Activated T-helper 1 cell treated with anti-CD3 and anti-CD28 coated beads, Interleukin-12 subunit alpha, Interleukin-12 subunit beta, Interleukin-2, Interleukin-4 antibody, amounts not matched to agents 30 ng/mL and 10 ng/mL and 1 ng/mL, durations not matched to agents 14 hours and 24 hours and 36 hours (primary cell): Measurements from ENCODE around the gene BHLHA9. TPM values are rescaled to one million over a fixed set of nuclear protein-coding genes. Genes with fewer than 3 reads are reported as not detected.

Experiments used
- DNase-seq: peaks from one replicate; pipeline ENCODE4 v3.0.0; 2021; ENCODE audit warnings: low spot score
- H3K27ac Mint-ChIP-seq: one replicate; pipeline ENCODE4 v1.8.0; 2021; ENCODE audit warnings: mild to moderate bottlenecking, mixed read lengths
- H3K27me3 Mint-ChIP-seq: one replicate; pipeline ENCODE4 v1.8.0; 2022; ENCODE audit warnings: mild to moderate bottlenecking, moderate library complexity, mixed read lengths; ENCODE audit not compliant: insufficient read depth
- H3K36me3 Mint-ChIP-seq: one replicate; pipeline ENCODE4 v1.8.0; 2021; ENCODE audit warnings: low read depth, mixed read lengths
- H3K4me1 Mint-ChIP-seq: one replicate; pipeline ENCODE4 v1.8.0; 2021; ENCODE audit warnings: low read depth, mixed read lengths
- H3K4me3 Mint-ChIP-seq: one replicate; pipeline ENCODE4 v1.8.0; 2021; ENCODE audit warnings: mild to moderate bottlenecking, moderate library complexity, mixed read lengths
- H3K9me3 Mint-ChIP-seq: one replicate; pipeline ENCODE4 v1.8.0; 2021; ENCODE audit warnings: mixed read lengths
- intact Hi-C: fragments of 100-400 bp; cut with micrococcal nuclease; formaldehyde crosslinking; loops from one replicate; pipeline ENCODE4 v1.15.1; 2024
- total RNA-seq: library from RNA; stranded (reverse); gene quantifications from 2 replicates; pipeline ENCODE4 v1.2.3, GENCODE V29; 2022

BHLHA9 gene
- total RNA-seq: not detected in 2 replicates

DNA sequence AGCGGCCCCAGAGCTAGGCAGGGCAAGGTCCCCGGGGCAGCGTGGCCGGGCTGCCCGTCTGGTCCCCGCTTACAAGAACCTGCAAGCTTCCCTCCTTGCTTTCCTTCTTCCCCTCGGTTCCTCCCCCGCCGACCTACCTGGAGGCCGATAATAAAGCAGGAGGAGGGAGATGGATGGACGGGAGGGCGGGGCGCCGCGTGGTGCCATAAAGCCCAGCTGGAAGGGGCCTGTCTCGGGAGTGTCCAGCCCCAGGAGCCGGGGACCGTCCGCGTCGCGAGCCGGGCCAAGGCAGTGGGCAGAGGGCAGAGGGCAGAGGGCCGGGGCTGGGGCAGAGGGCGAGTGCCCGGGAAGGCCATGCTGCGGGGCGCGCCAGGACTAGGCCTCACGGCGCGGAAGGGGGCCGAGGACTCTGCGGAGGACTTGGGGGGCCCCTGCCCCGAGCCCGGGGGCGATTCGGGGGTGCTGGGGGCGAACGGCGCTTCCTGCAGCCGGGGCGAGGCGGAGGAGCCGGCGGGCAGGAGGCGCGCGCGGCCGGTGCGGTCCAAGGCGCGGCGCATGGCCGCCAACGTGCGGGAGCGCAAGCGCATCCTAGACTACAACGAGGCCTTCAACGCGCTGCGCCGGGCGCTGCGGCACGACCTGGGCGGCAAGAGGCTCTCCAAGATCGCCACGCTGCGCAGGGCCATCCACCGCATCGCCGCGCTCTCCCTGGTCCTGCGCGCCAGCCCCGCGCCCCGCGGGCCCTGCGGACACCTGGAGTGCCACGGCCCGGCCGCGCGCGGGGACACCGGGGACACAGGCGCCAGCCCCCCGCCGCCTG lies at the start of gene BHLHA9:
Gene BHLHA9, plus strand, starts transcription at position 235 of the 820 bp plus-strand sequence. Its CDS starts 120 bp downstream, at position 355.
- no peaks in the 10 kb centered on the region for H3K36me3 Mint-ChIP-seq
- H3K4me1 Mint-ChIP-seq: peaks cover 15% of the 10 kb centered on the region
- H3K27me3 Mint-ChIP-seq: peaks cover 44% of the 10 kb centered on the region
- H3K27ac Mint-ChIP-seq: no peak within 1 kb of the TSS
- peak within 1 kb of the TSS; percentile 90 for H3K4me3 Mint-ChIP-seq
- intact Hi-C loops: no loop called here
- no peaks in the 10 kb centered on the region for H3K9me3 Mint-ChIP-seq
- no peak for DNase-seq

DNA sequence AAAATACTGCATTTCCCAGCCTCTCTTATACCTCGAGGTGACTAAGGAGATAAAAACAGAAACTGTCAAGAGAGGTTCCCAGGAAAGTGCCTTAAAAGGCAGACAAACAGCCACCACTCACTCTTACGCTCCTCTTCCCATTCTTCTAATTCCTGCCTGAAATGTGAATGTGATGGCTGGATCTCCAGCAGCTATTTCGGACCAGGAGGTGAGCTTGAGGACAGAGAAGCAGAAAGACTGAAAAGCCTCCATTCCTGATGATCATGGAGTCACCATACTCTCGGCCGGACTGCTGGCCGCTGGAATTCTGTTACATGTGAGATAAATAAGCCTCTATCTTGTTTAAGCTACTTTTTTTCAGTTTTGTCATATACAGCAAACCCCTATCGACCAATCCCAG lies 49.0 kb upstream of the BHLHA9 start:
- peaks cover 9% of the 10 kb centered on the region for H3K27me3 Mint-ChIP-seq

GRCh38 chr17:1222321-1222720 lies 47.9 kb upstream of the BHLHA9 start:
- peaks cover 17% of the 10 kb centered on the region for H3K27me3 Mint-ChIP-seq
- no peak overlapping the region for H3K27ac Mint-ChIP-seq
- no peak for DNase-seq
- no peaks in the 10 kb centered on the region for H3K36me3 Mint-ChIP-seq
- H3K4me1 Mint-ChIP-seq: no peaks in the 10 kb centered on the region
- H3K4me3 Mint-ChIP-seq: no peak overlapping the region
- intact Hi-C loops: no loop called here
- no peaks in the 10 kb centered on the region for H3K9me3 Mint-ChIP-seq

More for the DNA sequence above, 49.0 kb upstream of the BHLHA9 start:
- Mint-ChIP-seq H3K36me3 (no peaks in the 10 kb centered on the region), H3K27ac (no peak overlapping the region), H3K9me3 (no peaks in the 10 kb centered on the region), H3K4me3 (no peak overlapping the region), H3K4me1 (no peaks in the 10 kb centered on the region)
- intact Hi-C loops: no loop called here
- DNase-seq: no peak

GRCh38 chr17:1223662-1224061 lies 46.6 kb upstream of the BHLHA9 start:
- Mint-ChIP-seq H3K4me3 (no peak overlapping the region), H3K27me3 (peaks cover 25% of the 10 kb centered on the region), H3K9me3 (no peaks in the 10 kb centered on the region), H3K27ac (no peak overlapping the region), H3K4me1 (peaks cover 7% of the 10 kb centered on the region), H3K36me3 (no peaks in the 10 kb centered on the region)
- DNase-seq: no peak
- intact Hi-C loops: no loop called here

DNA sequence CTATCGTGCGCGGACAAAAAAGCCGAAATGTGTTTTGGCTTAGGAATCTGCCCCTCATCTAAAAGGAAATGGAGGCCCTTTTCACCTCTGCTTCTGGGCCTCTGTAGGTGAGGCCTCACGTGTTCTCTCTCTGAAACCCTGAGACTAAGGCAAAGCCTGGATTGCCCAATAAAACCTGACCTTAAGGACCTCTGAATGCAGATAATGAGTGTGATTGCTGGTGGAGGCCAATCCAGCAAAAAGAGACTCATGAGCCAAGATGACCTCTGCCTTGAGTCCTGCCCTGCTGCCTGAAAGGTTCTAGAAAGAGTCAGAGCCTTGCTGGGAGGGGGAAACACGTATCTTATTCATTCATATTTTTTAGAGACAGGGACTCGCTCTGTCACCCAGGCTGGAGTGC lies 45.9 kb upstream of the BHLHA9 start:
- no peak for DNase-seq
- intact Hi-C loops: no loop called here

GRCh38 chr17:1226308-1226707 lies 43.9 kb upstream of the BHLHA9 start:
- intact Hi-C loops: no loop called here
- peaks cover 12% of the 10 kb centered on the region for H3K4me1 Mint-ChIP-seq

More for the DNA sequence above, 45.9 kb upstream of the BHLHA9 start:
- Mint-ChIP-seq H3K27me3 (peaks cover 24% of the 10 kb centered on the region), H3K4me1 (peaks cover 7% of the 10 kb centered on the region), H3K4me3 (no peak overlapping the region), H3K9me3 (no peaks in the 10 kb centered on the region), H3K36me3 (no peaks in the 10 kb centered on the region), H3K27ac (no peak overlapping the region)

DNA sequence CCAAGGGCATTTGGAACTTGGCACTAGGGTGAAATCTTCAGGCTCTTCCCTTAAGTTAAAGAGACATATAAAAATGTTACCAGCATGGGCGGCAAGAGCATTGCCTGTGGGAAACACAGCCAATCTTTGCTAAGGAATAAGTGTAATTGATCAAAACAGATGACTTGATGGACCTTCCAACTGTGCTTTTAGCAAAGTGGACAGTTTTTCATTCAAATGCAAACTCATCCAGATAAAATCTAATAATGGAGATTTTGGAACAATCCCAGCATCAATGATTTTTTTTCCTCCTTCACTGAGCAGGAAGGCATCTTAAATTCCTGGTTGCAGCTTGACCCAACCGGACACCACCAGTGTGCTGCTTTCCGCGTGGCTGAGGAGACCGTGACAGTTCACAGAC lies 42.9 kb upstream of the BHLHA9 start:
- Mint-ChIP-seq H3K4me1 (peaks cover 12% of the 10 kb centered on the region), H3K27ac (no peak overlapping the region), H3K9me3 (no peaks in the 10 kb centered on the region), H3K4me3 (peak overlapping the region; percentile 8), H3K36me3 (peaks cover 1% of the 10 kb centered on the region), H3K27me3 (peaks cover 46% of the 10 kb centered on the region)
- intact Hi-C loops: no loop called here
- DNase-seq: no peak

More at GRCh38 chr17:1226308-1226707, 43.9 kb upstream of the BHLHA9 start:
- H3K36me3 Mint-ChIP-seq: peaks cover 1% of the 10 kb centered on the region
- no peak for DNase-seq
- H3K27me3 Mint-ChIP-seq: peaks cover 37% of the 10 kb centered on the region
- H3K9me3 Mint-ChIP-seq: no peaks in the 10 kb centered on the region
- no peak overlapping the region for H3K4me3 Mint-ChIP-seq
- H3K27ac Mint-ChIP-seq: no peak overlapping the region

- peaks cover 50% of the 10 kb centered on the region for H3K27me3 Mint-ChIP-seq
- peak overlapping the region; percentile 85 for H3K4me3 Mint-ChIP-seq
- H3K4me1 Mint-ChIP-seq: peaks cover 12% of the 10 kb centered on the region
- intact Hi-C loops: no loop called here
- peak overlapping the region; percentile 70 for H3K27ac Mint-ChIP-seq
- H3K36me3 Mint-ChIP-seq: peaks cover 1% of the 10 kb centered on the region
- H3K9me3 Mint-ChIP-seq: no peaks in the 10 kb centered on the region
- no peak for DNase-seq
Observed at GRCh38 chr17:1227917-1228780, 42.1 kb upstream of the BHLHA9 start.

- DNase-seq: no peak
- H3K9me3 Mint-ChIP-seq: no peaks in the 10 kb centered on the region
- no peak overlapping the region for H3K4me3 Mint-ChIP-seq
- peaks cover 51% of the 10 kb centered on the region for H3K27me3 Mint-ChIP-seq
- peaks cover 12% of the 10 kb centered on the region for H3K4me1 Mint-ChIP-seq
- H3K36me3 Mint-ChIP-seq: peaks cover 1% of the 10 kb centered on the region
- no peak overlapping the region for H3K27ac Mint-ChIP-seq
- intact Hi-C loops: no loop called here
Observed at GRCh38 chr17:1228781-1229348, 41.4 kb upstream of the BHLHA9 start.

DNA sequence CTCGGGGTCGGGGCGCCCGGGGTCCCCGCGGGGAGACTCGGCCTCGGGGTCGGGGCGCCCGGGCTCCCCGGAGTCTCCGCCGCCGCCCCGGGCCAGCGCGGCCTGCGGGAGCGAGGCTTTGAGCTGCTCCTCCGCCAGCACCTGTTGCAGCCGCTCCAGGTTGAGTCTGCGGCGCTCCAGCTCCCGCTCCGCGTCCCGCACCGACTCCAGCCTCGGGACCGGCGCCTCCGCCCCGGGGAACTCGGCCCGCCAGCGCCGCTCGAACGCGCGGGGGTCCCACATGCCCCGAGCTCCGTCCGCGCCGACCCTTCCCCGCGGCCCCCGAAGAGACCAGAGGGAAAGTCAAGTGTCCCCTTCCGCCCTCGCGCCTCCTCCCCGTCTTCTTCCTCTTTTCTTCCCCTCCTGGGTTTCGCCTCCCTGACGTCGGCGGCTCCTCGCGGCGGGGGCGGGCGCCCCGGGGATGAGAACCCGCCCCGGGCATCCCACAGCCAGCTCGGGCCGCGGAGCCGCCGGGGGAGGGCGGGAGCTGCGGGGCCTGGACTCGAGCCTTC lies 40.8 kb upstream of the BHLHA9 start:
- Mint-ChIP-seq H3K9me3 (no peaks in the 10 kb centered on the region), H3K27ac (no peak overlapping the region), H3K27me3 (peaks cover 53% of the 10 kb centered on the region), H3K4me1 (peaks cover 12% of the 10 kb centered on the region), H3K36me3 (peaks cover 1% of the 10 kb centered on the region), H3K4me3 (no peak overlapping the region)
- peak; percentile 36 for DNase-seq
- intact Hi-C loops: no loop called here

DNA sequence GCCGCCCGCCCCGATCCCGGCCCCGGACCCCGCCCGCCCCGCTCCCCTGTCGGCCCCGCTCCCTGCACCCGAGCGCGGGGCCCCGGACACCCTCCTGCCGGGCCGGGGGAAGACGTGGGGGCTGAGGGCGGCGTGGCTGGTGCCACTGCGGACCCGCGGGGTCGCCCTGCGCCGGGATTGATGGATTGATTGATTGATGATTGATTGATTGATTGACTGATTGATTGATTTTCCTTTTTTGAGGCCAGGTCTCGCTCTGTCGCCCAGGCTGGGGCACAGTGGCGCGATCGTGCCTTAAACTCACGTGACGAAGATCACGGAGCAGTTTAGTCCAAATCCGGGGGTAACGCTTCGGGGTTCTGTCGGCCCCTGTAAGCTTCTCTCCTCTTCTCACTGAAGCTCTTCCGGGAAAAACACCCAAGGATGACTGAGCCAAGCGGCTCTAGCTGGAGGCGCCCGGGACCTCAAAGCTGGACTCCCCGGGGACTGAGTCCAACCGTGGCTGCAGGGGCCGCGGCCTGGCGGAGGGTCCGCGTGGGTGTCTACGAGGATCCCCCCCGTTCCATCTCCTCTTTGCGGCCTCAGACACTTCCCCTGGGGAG lies 40.2 kb upstream of the BHLHA9 start:
- Mint-ChIP-seq H3K36me3 (peaks cover 1% of the 10 kb centered on the region), H3K27me3 (peaks cover 55% of the 10 kb centered on the region), H3K9me3 (no peaks in the 10 kb centered on the region), H3K27ac (peak overlapping the region; percentile 78), H3K4me1 (peaks cover 12% of the 10 kb centered on the region), H3K4me3 (peak overlapping the region; percentile 89)
- no peak for DNase-seq
- intact Hi-C loops: no loop called here

DNA sequence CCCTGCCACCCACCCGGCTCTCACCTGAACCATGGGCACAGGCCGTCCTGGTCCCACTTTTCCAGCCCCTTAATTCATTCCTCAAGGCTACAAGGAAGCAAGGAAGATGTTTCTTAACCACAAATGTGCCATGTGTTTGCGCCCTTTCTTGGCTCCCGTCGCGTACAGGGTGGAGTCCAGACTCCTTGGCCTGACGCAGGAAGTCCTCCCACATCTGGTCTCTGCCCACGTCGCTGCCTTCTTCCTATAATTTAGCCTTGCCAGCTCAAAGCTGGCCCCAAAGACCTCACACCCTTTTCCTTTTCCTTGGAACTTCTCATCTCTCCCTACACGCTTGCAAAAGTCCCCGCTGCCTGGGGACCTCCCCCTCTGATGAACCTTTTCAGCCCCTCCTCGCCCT lies 38.8 kb upstream of the BHLHA9 start:
- Mint-ChIP-seq H3K4me1 (peaks cover 12% of the 10 kb centered on the region), H3K27me3 (peaks cover 49% of the 10 kb centered on the region), H3K27ac (no peak overlapping the region), H3K36me3 (peaks cover 1% of the 10 kb centered on the region), H3K4me3 (no peak overlapping the region), H3K9me3 (no peaks in the 10 kb centered on the region)
- no peak for DNase-seq
- intact Hi-C loops: no loop called here
